ENCODE data around the gene TRIM10.

GRCh38 chr6:30167101-30167500 lies 6.1 kb upstream of the TRIM10 start:
- TF ChIP-seq CTCF (conservative IDR thresholded peaks at IDR 0.05; ENCODE audit: low read length) (no peak), EZH2phosphoT487 (IDR thresholded peaks at IDR 0.05; ENCODE audit: borderline replicate concordance) (no peak)
